K562 (cell line): ENCODE results near the gene SPPL3. TPM values are rescaled to one million over a fixed set of nuclear protein-coding genes. Genes with fewer than 3 reads are reported as not detected.

Experiments
- ATAC-seq: fragments of 200-7000 bp; cut with Tn5 transposase; 3 replicates; pipeline ENCODE4 v1.9.1; 2020; ENCODE audit warnings: moderate library complexity
- BruUV-seq: library from RNA; stranded (reverse); fragments of 400-500 nt; replicated peaks from 2 replicates; lab custom pipeline; 2021; lab: Mats Ljungman, UMichigan
- CTCF ChIA-PET: fragments of 300-600 bp; formaldehyde crosslinking; extraction: SDS; loops from one replicate; lab custom pipeline; 2021; ENCODE audit warnings: low intra/inter-chr PET ratio; lab: Yijun Ruan, JAX
- POLR2A ChIA-PET: fragments of 300-600, 350-650 bp; sonication (Branson Sonifier 250); formaldehyde crosslinking; extraction: SDS; loops from one replicate; lab custom pipeline; 2021; ENCODE audit warnings: antibody characterized with exemption, inconsistent platforms; lab: Yijun Ruan, JAX
- DNase-seq, 4 experiments: peaks; one replicate each; pipeline versions ENCODE4 v3.0.0 to v3.0.0-alpha.2; 2011 to 2018; ENCODE audit warnings: low spot score in 3 of 4, mixed read lengths in 3 of 4; ENCODE audit errors: extremely low read depth in 1 of 4
- FAIRE-seq: peaks from 2 replicates; lab custom pipeline; 2011; peaks lifted over from hg19 to GRCh38; lab: Jason Lieb, UNC
- H2AFZ ChIP-seq: 2 replicates; pipeline ENCODE4 v1.6.0; 2011; ENCODE audit warnings: low read depth, low read length, control low read depth, inconsistent platforms
- H3K27ac ChIP-seq: fragments of 200-600 bp; 3 replicates; pipeline ENCODE4 v1.8.0; 2011; ENCODE audit warnings: low read depth, mild to moderate bottlenecking, control low read depth, inconsistent platforms, low read length, moderate library complexity, mixed read lengths; ENCODE audit errors: extremely low read depth
- H3K27me3 ChIP-seq, 2 experiments: fragments of 300-600 bp in 1 of 2; 2 replicates in 1 of 2; 3 replicates in 1 of 2; pipeline versions ENCODE4 v1.6.0 to v1.8.0; 2011; ENCODE audit warnings: inconsistent platforms in 2 of 2, low read length in 2 of 2, mild to moderate bottlenecking in 1 of 2, mixed read lengths in 1 of 2, moderate library complexity in 1 of 2; ENCODE audit not compliant: control insufficient read depth in 2 of 2, insufficient read depth in 2 of 2
- H3K36me3 ChIP-seq: fragments of 300-600 bp; 3 replicates; pipeline ENCODE4 v1.8.0; 2011; ENCODE audit warnings: mild to moderate bottlenecking, low read length, inconsistent platforms; ENCODE audit not compliant: control insufficient read depth, insufficient read depth
- H3K4me1 ChIP-seq, 2 experiments: fragments of 200-600 bp in 1 of 2; replicated peaks in 1 of 2; 2 replicates in 1 of 2; 3 replicates in 1 of 2; pipeline versions ENCODE4 v1.5.1 to v1.8.0; 2011; ENCODE audit warnings: inconsistent platforms in 2 of 2, low read length in 2 of 2, mild to moderate bottlenecking in 1 of 2, mixed read lengths in 1 of 2, moderate library complexity in 1 of 2; ENCODE audit not compliant: control insufficient read depth in 2 of 2, insufficient read depth in 2 of 2
- H3K4me2 ChIP-seq: 2 replicates; pipeline ENCODE4 v1.6.1; 2011; ENCODE audit warnings: low read length, control low read depth, inconsistent platforms, mixed read lengths; ENCODE audit not compliant: insufficient read depth
- H3K4me3 ChIP-seq: fragments of 200-600 bp; sonication (generic), shearing (Covaris generic); 2 replicates; pipeline ENCODE4 v1.5.1; 2016; ENCODE audit warnings: control low read depth, inconsistent platforms
- H3K79me2 ChIP-seq: fragments of 200-600 bp; 3 replicates; pipeline ENCODE4 v1.8.0; 2011; ENCODE audit warnings: low read length, inconsistent platforms; ENCODE audit not compliant: control insufficient read depth, insufficient read depth
- H3K9ac ChIP-seq, 2 experiments: 2 replicates each; pipeline versions ENCODE4 v1.6.0 to v1.6.1; 2011; ENCODE audit warnings: low read depth in 2 of 2, low read length in 2 of 2, control low read depth in 1 of 2, inconsistent platforms in 1 of 2, mild to moderate bottlenecking in 1 of 2, mixed read lengths in 1 of 2; ENCODE audit not compliant: insufficient read depth in 1 of 2
- H3K9me1 ChIP-seq: one replicate; pipeline ENCODE4 v1.6.0; 2011; ENCODE audit warnings: inconsistent platforms, mild to moderate bottlenecking, low read length, moderate library complexity; ENCODE audit not compliant: control insufficient read depth, insufficient read depth
- H3K9me3 ChIP-seq: replicated peaks from 2 replicates; pipeline ENCODE4 v1.5.1; 2011; ENCODE audit warnings: low read depth, low read length, inconsistent platforms; ENCODE audit not compliant: control insufficient read depth, insufficient read depth
- H4K20me1 ChIP-seq: replicated peaks from 2 replicates; pipeline ENCODE4 v1.6.1; 2011; ENCODE audit warnings: low read length, inconsistent platforms, mixed read lengths; ENCODE audit not compliant: control insufficient read depth, insufficient read depth
- BCL6 ChIP-seq: fragments of 250-450 bp; sonication (Bioruptor Pico); IDR thresholded peaks from 2 replicates; pipeline ENCODE4 v1.4.0; 2020
- RBBP5 ChIP-seq: fragments of 200-600 bp; sonication (generic); IDR thresholded peaks from 2 replicates; pipeline ENCODE4 v1.6.1; 2012; ENCODE audit warnings: borderline replicate concordance, mild to moderate bottlenecking, low read length, control low read depth, inconsistent platforms; ENCODE audit not compliant: insufficient read depth, poor library complexity, severe bottlenecking
- RBM34 ChIP-seq: fragments of 200-400 bp; formaldehyde crosslinking; IDR thresholded peaks from 2 replicates; pipeline ENCODE4 v1.6.1; 2018; ENCODE audit warnings: low read length, borderline replicate concordance; ENCODE audit not compliant: insufficient read depth
- SAFB2 ChIP-seq: fragments of 200-400 bp; formaldehyde crosslinking; IDR thresholded peaks from 2 replicates; pipeline ENCODE4 v1.6.1; 2018; ENCODE audit warnings: borderline replicate concordance, low read length, low read depth, moderate library complexity; ENCODE audit not compliant: severe bottlenecking
- SMAD3 ChIP-seq: fragments of 450-650 bp; formaldehyde crosslinking; conservative IDR thresholded peaks from 2 replicates; pipeline ENCODE4 v1.4.0; 2020; ENCODE audit warnings: mild to moderate bottlenecking
- ZFPM2 ChIP-seq: fragments of 250-450 bp; sonication (Bioruptor Pico); IDR thresholded peaks from 2 replicates; pipeline ENCODE4 v1.5.1; 2022; ENCODE audit warnings: mild to moderate bottlenecking
- WGBS: fragments of 100-300 bp; shearing (Covaris generic); methylation state at CpG from one replicate; pipeline ENCODE4 v1.1.6; 2016; ENCODE audit warnings: low coverage, mixed read lengths; ENCODE audit not compliant: insufficient coverage; ENCODE audit errors: missing lambda C conversion rate; 5-methylcytosine and 5-hydroxymethylcytosine counted together
- in situ Hi-C: fragments of 300-500 bp; cut with MboI; formaldehyde crosslinking; loops from 4 replicates; pipeline ENCODE4 v1.15.0; 2018; ENCODE audit warnings: inconsistent platforms, mixed read lengths
- intact Hi-C: fragments of 100-400 bp; cut with micrococcal nuclease; formaldehyde crosslinking; loops from 2 replicates; pipeline ENCODE4 v1.14.2; 2022
- polyA plus RNA-seq, 8 experiments: library from polyadenylated mRNA; depleted of rRNA in 4 of 8; stranded (reverse) in 5 of 8; unstranded in 3 of 8; fragments of >200 nt; fragmentation: Nextera tagmentation in 2 of 8; fragmentation: Illumina TruSeq in 1 of 8; extraction: Ambion mirVana in 2 of 8; extraction: Trizol in 1 of 8; gene quantifications; 2 replicates each; pipeline versions ENCODE4 v1.2.1 to v1.2.3, GENCODE V29; 2011 to 2014; ENCODE audit warnings: inconsistent platforms in 1 of 8, missing spikeins in 1 of 8
- total RNA-seq, 7 experiments: library from RNA; depleted of rRNA in 6 of 7; stranded (reverse); fragments of >200 nt in 6 of 7; fragmentation: Illumina TruSeq in 2 of 7; extraction: Trizol in 2 of 7; gene quantifications; 2 replicates each; pipeline versions ENCODE4 v1.2.1 to v1.2.3, GENCODE V29; 2011 to 2021; ENCODE audit warnings: low replicate concordance in 1 of 7
- TF ChIP-seq, protein P1 (sequence below): IDR thresholded peaks from 2 replicates; pipeline ENCODE4 v1.6.1; 2012; ENCODE audit warnings: low read depth, low read length, improper control_type of control experiment, borderline replicate concordance
- TF ChIP-seq, protein P2 (sequence below): fragments of 250-450 bp; sonication (Bioruptor Pico); IDR thresholded peaks from 2 replicates; pipeline ENCODE4 v1.4.0; 2020
- TF ChIP-seq, protein P3 (sequence below): sonication (generic); IDR thresholded peaks from 2 replicates; pipeline ENCODE4 v1.6.1; 2016

The SPPL3 gene
- total and polyA plus RNA-seq, 9 of the 15 experiments (the other 6 are each of a cell fraction or from before 2014, with no cell fraction given) = 2.9 to 32.1 (median 7.1) TPM

DNA sequence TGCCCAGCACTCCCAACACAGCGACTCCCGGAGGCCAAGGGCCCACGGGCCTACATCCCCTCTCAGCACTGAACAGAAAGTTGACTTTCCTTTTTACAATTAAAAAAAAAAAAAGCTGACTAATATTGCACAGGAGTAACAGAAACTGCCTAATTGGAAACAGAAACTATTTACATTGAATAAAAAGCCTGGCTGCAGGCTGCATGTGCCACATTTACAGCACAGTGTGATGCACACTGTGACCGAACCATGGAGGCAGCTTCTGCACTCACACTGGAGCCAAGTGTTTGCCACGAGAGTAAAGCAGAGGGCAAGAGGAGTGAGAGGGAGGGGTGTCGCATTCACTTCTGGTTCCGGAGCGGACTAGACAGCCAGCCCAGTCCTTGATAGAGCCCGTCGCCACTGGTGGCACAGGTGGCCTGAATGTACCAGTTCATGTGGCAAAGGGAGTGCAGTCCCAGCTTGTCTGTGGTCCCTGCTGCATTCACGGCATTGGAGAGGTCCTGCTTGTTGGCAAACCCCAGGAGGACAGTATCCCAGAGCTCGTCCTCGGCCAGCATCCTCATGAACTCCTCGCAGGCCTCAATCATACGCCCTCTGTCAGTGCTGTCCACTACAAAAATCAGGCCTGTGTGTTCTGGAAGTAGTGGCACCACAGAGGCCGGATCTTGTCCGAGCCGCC is 59.2 kb downstream of the SPPL3 start (continued):
- TF ChIP-seq SMAD3 (CRISPR knock-in tag) (no peak), SAFB2 (no peak), RBBP5 (no peak)
- TF ChIP-seq, protein P1, sequence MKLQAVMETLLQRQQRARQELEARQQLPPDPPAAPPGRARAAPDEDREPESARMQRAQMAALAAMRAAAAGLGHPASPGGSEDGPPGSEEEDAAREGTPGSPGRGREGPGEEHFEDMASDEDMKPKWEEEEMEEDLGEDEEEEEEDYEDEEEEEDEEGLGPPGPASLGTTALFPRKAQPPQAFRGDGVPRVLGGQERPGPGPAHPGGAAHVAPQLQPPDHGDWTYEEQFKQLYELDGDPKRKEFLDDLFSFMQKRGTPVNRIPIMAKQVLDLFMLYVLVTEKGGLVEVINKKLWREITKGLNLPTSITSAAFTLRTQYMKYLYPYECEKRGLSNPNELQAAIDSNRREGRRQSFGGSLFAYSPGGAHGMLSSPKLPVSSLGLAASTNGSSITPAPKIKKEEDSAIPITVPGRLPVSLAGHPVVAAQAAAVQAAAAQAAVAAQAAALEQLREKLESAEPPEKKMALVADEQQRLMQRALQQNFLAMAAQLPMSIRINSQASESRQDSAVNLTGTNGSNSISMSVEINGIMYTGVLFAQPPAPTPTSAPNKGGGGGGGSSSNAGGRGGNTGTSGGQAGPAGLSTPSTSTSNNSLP = no peak

DNA sequence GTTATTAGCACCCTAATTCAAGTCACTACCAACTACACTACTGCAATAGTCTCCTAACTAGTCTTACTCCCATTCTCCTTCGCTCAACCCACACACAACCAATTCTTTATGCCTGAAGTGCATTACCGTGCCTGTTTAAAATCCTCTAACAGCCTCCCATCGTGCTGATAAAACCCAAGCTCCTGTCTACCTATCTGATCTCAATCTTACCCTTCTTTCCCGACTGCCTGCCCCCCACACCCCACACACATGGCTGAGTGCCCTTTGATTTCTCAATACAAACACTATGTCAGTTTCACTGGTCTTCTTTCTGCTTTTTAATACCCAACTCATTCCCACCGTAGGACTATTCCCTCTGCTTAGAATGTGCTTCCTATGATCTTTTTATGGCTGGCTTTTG is 59.9 kb downstream of the SPPL3 start:
- FAIRE-seq = no peak
- DNase-seq = no peak

More for the DNA sequence above, 59.9 kb downstream of the SPPL3 start:
- Histone ChIP-seq H3K79me2 (peaks cover 7% of the 10 kb centered on the region), H3K36me3 (no peaks in the 10 kb centered on the region), H3K4me2 (no peak overlapping the region), H3K27ac (no peak overlapping the region), H3K27me3 (no peaks in the 10 kb centered on the region), H4K20me1 (peaks cover 12% of the 10 kb centered on the region; the same call in 1 of the 2 replicates), H3K9me3 (no peaks in the 10 kb centered on the region), H3K4me3 (no peak overlapping the region), H3K9me1 (no peaks in the 10 kb centered on the region), H2AFZ (no peak overlapping the region), H3K9ac (no peak overlapping the region), H3K4me1 (peaks cover 4 to 9% of the 10 kb centered on the region in 2 experiments; a peak in 2 of 5 replicates)
- intact Hi-C loops = no loop called here
- ATAC-seq = no peak
- ChIA-PET CTCF (no interaction called here), POLR2A (no interaction called here)
- in situ Hi-C loops = no loop called here
- 39% methylated on average over 5 of the region's 5 CpGs for WGBS
- BruUV-seq = no TSS peak
- TF ChIP-seq, protein P2, sequence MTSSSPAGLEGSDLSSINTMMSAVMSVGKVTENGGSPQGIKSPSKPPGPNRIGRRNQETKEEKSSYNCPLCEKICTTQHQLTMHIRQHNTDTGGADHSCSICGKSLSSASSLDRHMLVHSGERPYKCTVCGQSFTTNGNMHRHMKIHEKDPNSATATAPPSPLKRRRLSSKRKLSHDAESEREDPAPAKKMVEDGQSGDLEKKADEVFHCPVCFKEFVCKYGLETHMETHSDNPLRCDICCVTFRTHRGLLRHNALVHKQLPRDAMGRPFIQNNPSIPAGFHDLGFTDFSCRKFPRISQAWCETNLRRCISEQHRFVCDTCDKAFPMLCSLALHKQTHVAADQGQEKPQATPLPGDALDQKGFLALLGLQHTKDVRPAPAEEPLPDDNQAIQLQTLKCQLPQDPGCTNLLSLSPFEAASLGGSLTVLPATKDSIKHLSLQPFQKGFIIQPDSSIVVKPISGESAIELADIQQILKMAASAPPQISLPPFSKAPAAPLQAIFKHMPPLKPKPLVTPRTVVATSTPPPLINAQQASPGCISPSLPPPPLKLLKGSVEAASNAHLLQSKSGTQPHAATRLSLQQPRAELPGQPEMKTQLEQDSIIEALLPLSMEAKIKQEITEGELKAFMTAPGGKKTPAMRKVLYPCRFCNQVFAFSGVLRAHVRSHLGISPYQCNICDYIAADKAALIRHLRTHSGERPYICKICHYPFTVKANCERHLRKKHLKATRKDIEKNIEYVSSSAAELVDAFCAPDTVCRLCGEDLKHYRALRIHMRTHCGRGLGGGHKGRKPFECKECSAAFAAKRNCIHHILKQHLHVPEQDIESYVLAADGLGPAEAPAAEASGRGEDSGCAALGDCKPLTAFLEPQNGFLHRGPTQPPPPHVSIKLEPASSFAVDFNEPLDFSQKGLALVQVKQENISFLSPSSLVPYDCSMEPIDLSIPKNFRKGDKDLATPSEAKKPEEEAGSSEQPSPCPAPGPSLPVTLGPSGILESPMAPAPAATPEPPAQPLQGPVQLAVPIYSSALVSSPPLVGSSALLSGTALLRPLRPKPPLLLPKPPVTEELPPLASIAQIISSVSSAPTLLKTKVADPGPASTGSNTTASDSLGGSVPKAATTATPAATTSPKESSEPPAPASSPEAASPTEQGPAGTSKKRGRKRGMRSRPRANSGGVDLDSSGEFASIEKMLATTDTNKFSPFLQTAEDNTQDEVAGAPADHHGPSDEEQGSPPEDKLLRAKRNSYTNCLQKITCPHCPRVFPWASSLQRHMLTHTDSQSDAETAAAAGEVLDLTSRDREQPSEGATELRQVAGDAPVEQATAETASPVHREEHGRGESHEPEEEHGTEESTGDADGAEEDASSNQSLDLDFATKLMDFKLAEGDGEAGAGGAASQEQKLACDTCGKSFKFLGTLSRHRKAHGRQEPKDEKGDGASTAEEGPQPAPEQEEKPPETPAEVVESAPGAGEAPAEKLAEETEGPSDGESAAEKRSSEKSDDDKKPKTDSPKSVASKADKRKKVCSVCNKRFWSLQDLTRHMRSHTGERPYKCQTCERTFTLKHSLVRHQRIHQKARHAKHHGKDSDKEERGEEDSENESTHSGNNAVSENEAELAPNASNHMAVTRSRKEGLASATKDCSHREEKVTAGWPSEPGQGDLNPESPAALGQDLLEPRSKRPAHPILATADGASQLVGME = no peak
- TF ChIP-seq, protein P3, sequence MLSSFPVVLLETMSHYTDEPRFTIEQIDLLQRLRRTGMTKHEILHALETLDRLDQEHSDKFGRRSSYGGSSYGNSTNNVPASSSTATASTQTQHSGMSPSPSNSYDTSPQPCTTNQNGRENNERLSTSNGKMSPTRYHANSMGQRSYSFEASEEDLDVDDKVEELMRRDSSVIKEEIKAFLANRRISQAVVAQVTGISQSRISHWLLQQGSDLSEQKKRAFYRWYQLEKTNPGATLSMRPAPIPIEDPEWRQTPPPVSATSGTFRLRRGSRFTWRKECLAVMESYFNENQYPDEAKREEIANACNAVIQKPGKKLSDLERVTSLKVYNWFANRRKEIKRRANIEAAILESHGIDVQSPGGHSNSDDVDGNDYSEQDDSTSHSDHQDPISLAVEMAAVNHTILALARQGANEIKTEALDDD = peak; percentile 33; the same call in 1 of the 2 replicates
- no peak for TF ChIP-seq ZFPM2
- TF ChIP-seq RBM34 = no peak
- no peak for TF ChIP-seq BCL6 (CRISPR knock-in tag)
